Measurements from ENCODE around the gene ZNF592. TPM values are rescaled to one million over a fixed set of nuclear protein-coding genes. Genes with fewer than 3 reads are reported as not detected.

The ZNF592 gene
- total RNA-seq, 4 donors from 2014 or later: 25.6 to 47.6 (median 40.9) TPM

- TF ChIP-seq CTCF (IDR thresholded peaks at IDR 0.05) (no peak), POLR2A (IDR thresholded peaks at IDR 0.05) (no peak)
Observed at GRCh38 chr15:84790676-84791075, 42.3 kb downstream of the ZNF592 start.

GRCh38 chr15:84791763-84792162 lies 43.4 kb downstream of the ZNF592 start:
- TF ChIP-seq CTCF (IDR thresholded peaks at IDR 0.05) (no peak), POLR2A (IDR thresholded peaks at IDR 0.05) (no peak)
- Histone ChIP-seq H3K27ac (no peak overlapping the region), H3K36me3 (peaks cover 0 to 51% (median 0%) of the 10 kb centered on the region in 3 donors), H3K9me3 (no peaks in the 10 kb centered on the region), H3K4me1 (no peaks in the 10 kb centered on the region), H3K4me3 (no peak overlapping the region), H3K27me3 (no peaks in the 10 kb centered on the region)
- no peak for DNase-seq

More at GRCh38 chr15:84790676-84791075, 42.3 kb downstream of the ZNF592 start:
- DNase-seq: no peak
- peaks cover 0 to 53% (median 0%) of the 10 kb centered on the region in 3 donors for H3K36me3 ChIP-seq
- H3K4me1 ChIP-seq: no peaks in the 10 kb centered on the region
- no peaks in the 10 kb centered on the region for H3K9me3 ChIP-seq
- no peak overlapping the region for H3K4me3 ChIP-seq
- no peak overlapping the region for H3K27ac ChIP-seq
- no peaks in the 10 kb centered on the region for H3K27me3 ChIP-seq

- no peaks in the 10 kb centered on the region for H3K4me1 ChIP-seq
- no peak overlapping the region for H3K27ac ChIP-seq
- H3K27me3 ChIP-seq: no peaks in the 10 kb centered on the region
- TF ChIP-seq POLR2A (IDR thresholded peaks at IDR 0.05) (no peak), CTCF (IDR thresholded peaks at IDR 0.05) (no peak)
- peaks cover 0 to 70% (median 0%) of the 10 kb centered on the region in 3 donors for H3K36me3 ChIP-seq
- H3K4me3 ChIP-seq: no peak overlapping the region
- no peaks in the 10 kb centered on the region for H3K9me3 ChIP-seq
- DNase-seq: no peak
Observed at GRCh38 chr15:84793431-84794161, 45.2 kb downstream of the ZNF592 start.

- H3K4me1 ChIP-seq: no peaks in the 10 kb centered on the region
- no peak overlapping the region for H3K4me3 ChIP-seq
- H3K27ac ChIP-seq: no peak overlapping the region
- TF ChIP-seq POLR2A (IDR thresholded peaks at IDR 0.05) (no peak), CTCF (IDR thresholded peaks at IDR 0.05) (no peak)
- H3K27me3 ChIP-seq: no peaks in the 10 kb centered on the region
- peaks cover 0 to 75% (median 0%) of the 10 kb centered on the region in 3 donors for H3K36me3 ChIP-seq
- no peaks in the 10 kb centered on the region for H3K9me3 ChIP-seq
- DNase-seq: no peak
Observed at GRCh38 chr15:84794162-84794547, 45.8 kb downstream of the ZNF592 start.

- no peaks in the 10 kb centered on the region for H3K9me3 ChIP-seq
- H3K36me3 ChIP-seq: peaks cover 0 to 85% (median 0%) of the 10 kb centered on the region in 3 donors
Observed at GRCh38 chr15:84795186-84795585, 46.8 kb downstream of the ZNF592 start.

More at GRCh38 chr15:84795186-84795585, 46.8 kb downstream of the ZNF592 start:
- no peaks in the 10 kb centered on the region for H3K4me1 ChIP-seq
- no peak for TF ChIP-seq CTCF (IDR thresholded peaks at IDR 0.05)
- DNase-seq: no peak
- no peaks in the 10 kb centered on the region for H3K27me3 ChIP-seq
- H3K27ac ChIP-seq: no peak overlapping the region
- no peak overlapping the region for H3K4me3 ChIP-seq
